Adipocyte (in vitro differentiated cells): ENCODE data around the gene RPS24.

Experiments
- DNase-seq: peaks from one replicate; pipeline ENCODE4 v3.0.0-alpha.2; 2015; ENCODE audit warnings: low read depth
- H3K27me3 ChIP-seq: replicated peaks from 2 replicates; pipeline ENCODE4 v1.7.0; 2013; ENCODE audit warnings: mild to moderate bottlenecking, low read length, moderate library complexity; ENCODE audit not compliant: control insufficient read depth, insufficient read depth
- H3K36me3 ChIP-seq: 2 replicates; pipeline ENCODE4 v1.7.0; 2013; ENCODE audit warnings: low read length, mild to moderate bottlenecking, moderate library complexity; ENCODE audit not compliant: control insufficient read depth, insufficient read depth, severe bottlenecking
- H3K4me1 ChIP-seq: 2 replicates; pipeline ENCODE4 v1.7.0; 2013; ENCODE audit warnings: mild to moderate bottlenecking, low read length, moderate library complexity; ENCODE audit not compliant: control insufficient read depth, insufficient read depth
- H3K4me3 ChIP-seq: 2 replicates; pipeline ENCODE4 v1.7.0; 2013; ENCODE audit warnings: mild to moderate bottlenecking, low read length, moderate library complexity
- H3K9ac ChIP-seq: 2 replicates; pipeline ENCODE4 v1.7.0; 2013; ENCODE audit warnings: mild to moderate bottlenecking, low read length, moderate library complexity
- H3K9me3 ChIP-seq: 2 replicates; pipeline ENCODE4 v1.7.0; 2013; ENCODE audit warnings: mild to moderate bottlenecking, low read length, moderate library complexity; ENCODE audit not compliant: control insufficient read depth

Gene RPS24

DNA sequence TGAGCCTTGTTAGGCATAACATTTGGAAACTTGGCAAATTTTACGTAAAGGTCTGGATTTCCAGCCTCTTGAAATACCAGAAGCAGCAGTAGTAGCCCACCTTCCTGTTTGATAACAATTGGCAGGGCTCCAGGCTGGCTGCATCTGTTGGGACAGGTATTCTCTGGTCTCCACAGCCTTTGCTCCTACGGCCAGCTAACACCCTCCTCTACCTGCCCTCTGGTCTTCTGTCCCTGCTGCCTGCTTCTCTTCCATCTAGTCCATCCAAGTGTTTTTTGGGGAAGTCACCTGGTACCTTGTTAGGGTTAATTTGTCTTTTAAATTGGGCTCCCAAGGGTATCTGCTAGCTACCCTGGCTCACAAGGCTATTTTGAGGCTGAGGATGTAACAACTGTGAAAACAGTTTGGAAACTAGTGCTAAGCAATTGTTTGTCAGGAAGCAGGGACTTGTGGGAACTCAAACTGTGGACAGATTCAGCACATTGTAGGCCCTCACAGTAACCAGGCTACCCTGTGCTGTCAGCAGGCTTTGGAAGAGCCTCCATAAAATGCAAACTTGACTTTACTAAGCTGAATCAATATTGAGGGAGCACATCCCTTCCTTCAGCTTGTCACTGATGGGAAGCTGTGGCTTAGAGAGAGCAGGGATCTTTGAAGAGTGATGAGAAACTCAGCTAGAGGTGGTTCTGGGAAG lies 8.5 kb downstream of the RPS24 start:
- no peak for DNase-seq
- Histone ChIP-seq H3K9me3 (no peaks in the 10 kb centered on the region), H3K27me3 (no peaks in the 10 kb centered on the region), H3K4me3 (no peak overlapping the region), H3K9ac (no peak overlapping the region), H3K4me1 (peaks cover 32% of the 10 kb centered on the region), H3K36me3 (peaks cover 57% of the 10 kb centered on the region)

GRCh38 chr10:78042752-78043104 lies 9.1 kb downstream of the RPS24 start:
- peaks cover 52% of the 10 kb centered on the region for H3K36me3 ChIP-seq
- peaks cover 31% of the 10 kb centered on the region for H3K4me1 ChIP-seq
- H3K27me3 ChIP-seq = no peaks in the 10 kb centered on the region
- H3K4me3 ChIP-seq = no peak overlapping the region
- no peaks in the 10 kb centered on the region for H3K9me3 ChIP-seq
- H3K9ac ChIP-seq = no peak overlapping the region
- no peak for DNase-seq

GRCh38 chr10:78044179-78044578 lies 10.5 kb downstream of the RPS24 start:
- no peak overlapping the region for H3K9ac ChIP-seq
- peaks cover 26% of the 10 kb centered on the region for H3K4me1 ChIP-seq
- no peaks in the 10 kb centered on the region for H3K27me3 ChIP-seq
- H3K4me3 ChIP-seq = no peak overlapping the region
- DNase-seq = no peak
- peaks cover 37% of the 10 kb centered on the region for H3K36me3 ChIP-seq
- H3K9me3 ChIP-seq = no peaks in the 10 kb centered on the region

GRCh38 chr10:78044699-78045098 lies 11.0 kb downstream of the RPS24 start:
- H3K4me1 ChIP-seq = peaks cover 24% of the 10 kb centered on the region
- H3K27me3 ChIP-seq = no peaks in the 10 kb centered on the region
- DNase-seq = peak; percentile 52
- H3K9ac ChIP-seq = no peak overlapping the region
- peaks cover 32% of the 10 kb centered on the region for H3K36me3 ChIP-seq
- no peaks in the 10 kb centered on the region for H3K9me3 ChIP-seq
- H3K4me3 ChIP-seq = no peak overlapping the region

DNA sequence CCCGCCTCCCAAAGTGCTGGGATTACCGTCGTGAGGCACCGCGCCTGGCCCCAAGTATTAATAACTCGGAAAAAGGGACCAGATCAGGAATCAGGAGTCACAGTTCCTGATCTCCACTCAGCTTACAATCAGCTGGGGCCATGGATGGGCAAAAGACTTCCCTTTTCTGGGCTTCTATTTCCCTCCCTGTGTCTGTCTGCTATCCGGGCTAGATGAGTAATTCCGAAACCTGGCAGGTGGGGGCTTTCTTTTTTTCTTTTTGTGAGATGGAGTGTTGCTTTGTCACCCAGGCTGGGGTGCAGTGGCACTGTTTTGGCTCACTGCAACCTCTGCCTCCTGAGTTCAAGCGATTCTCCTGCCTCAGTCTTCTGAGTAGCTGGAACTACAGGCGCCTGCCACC lies 11.6 kb downstream of the RPS24 start:
- H3K4me3 ChIP-seq = no peak overlapping the region
- no peaks in the 10 kb centered on the region for H3K9me3 ChIP-seq
- peaks cover 20% of the 10 kb centered on the region for H3K4me1 ChIP-seq
- DNase-seq = no peak
- H3K27me3 ChIP-seq = no peaks in the 10 kb centered on the region
- H3K9ac ChIP-seq = no peak overlapping the region
- peaks cover 27% of the 10 kb centered on the region for H3K36me3 ChIP-seq

DNA sequence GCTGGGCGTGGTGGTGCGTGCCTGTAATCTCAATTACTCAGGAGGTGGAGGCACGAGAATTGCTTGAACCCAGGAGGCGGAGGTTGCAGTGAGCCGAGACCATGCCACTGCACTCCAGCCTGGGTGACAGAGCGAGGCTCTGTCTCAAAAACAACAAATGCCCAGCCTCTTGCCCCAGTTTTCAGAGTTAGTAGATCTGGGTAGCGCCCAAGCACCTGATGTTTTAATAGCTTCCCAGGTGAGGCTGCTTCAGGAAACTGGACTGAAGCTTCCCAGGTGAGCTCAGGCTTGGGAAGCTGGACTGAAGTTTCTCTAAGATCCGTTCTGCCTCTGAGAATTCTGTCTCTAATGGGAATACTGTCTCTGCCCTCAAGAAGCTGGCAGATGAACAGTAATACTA lies 12.2 kb downstream of the RPS24 start:
- H3K4me1 ChIP-seq = peaks cover 20% of the 10 kb centered on the region
- H3K36me3 ChIP-seq = peaks cover 20% of the 10 kb centered on the region
- H3K9ac ChIP-seq = no peak overlapping the region
- H3K27me3 ChIP-seq = no peaks in the 10 kb centered on the region
- no peaks in the 10 kb centered on the region for H3K9me3 ChIP-seq
- no peak overlapping the region for H3K4me3 ChIP-seq
- DNase-seq = no peak

GRCh38 chr10:78046711-78047269 lies 13.1 kb downstream of the RPS24 start:
- Histone ChIP-seq H3K4me3 (no peak overlapping the region), H3K9me3 (no peaks in the 10 kb centered on the region), H3K36me3 (peaks cover 11% of the 10 kb centered on the region), H3K9ac (no peak overlapping the region), H3K4me1 (peaks cover 20% of the 10 kb centered on the region), H3K27me3 (no peaks in the 10 kb centered on the region)
- no peak for DNase-seq

DNA sequence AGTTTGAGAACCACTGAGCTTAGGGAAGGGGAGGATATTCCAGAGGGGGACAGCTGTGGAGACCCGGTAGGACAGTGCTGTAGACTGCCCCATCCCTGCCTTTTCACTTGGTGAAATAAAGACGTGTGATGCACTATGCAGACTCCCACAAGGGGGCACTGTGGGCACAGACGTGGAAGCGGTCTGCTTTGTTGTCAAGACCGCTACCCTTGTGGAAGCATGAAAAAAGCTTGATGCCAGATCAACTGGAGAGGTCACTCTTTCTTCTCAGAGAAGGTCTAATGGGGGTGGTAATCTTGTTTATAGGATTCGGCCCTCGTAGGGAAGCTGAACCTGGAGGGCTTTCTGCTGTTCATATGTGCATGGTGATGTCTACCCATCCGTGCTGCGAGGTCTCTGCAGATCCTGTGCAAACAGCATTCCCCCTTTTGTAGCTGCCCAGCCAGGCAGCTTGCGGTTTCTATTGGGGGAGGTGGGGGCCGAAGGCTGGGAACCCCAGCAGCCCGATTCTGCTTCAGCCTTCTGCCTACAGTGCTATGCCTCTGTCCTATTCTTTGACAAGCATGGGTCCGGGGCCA lies 13.7 kb downstream of the RPS24 start:
- Histone ChIP-seq H3K4me1 (peaks cover 20% of the 10 kb centered on the region), H3K36me3 (peaks cover 5% of the 10 kb centered on the region), H3K4me3 (no peak overlapping the region), H3K9ac (peak overlapping the region; percentile 42), H3K27me3 (no peaks in the 10 kb centered on the region), H3K9me3 (no peaks in the 10 kb centered on the region)
- peak; percentile 93 for DNase-seq

- H3K4me1 ChIP-seq = peaks cover 10% of the 10 kb centered on the region
- H3K27me3 ChIP-seq = no peaks in the 10 kb centered on the region
- no peak overlapping the region for H3K9ac ChIP-seq
- H3K4me3 ChIP-seq = no peak overlapping the region
- no peaks in the 10 kb centered on the region for H3K36me3 ChIP-seq
- H3K9me3 ChIP-seq = no peaks in the 10 kb centered on the region
- DNase-seq = no peak
These were observed 16.2 kb downstream of the RPS24 start for GRCh38 chr10:78049851-78050250.

GRCh38 chr10:78053211-78053868 lies 19.7 kb downstream of the RPS24 start:
- Histone ChIP-seq H3K4me3 (no peak overlapping the region), H3K4me1 (peaks cover 6% of the 10 kb centered on the region), H3K36me3 (no peaks in the 10 kb centered on the region), H3K9me3 (no peaks in the 10 kb centered on the region), H3K9ac (no peak overlapping the region), H3K27me3 (no peaks in the 10 kb centered on the region)
- peak; percentile 41 for DNase-seq

- Histone ChIP-seq H3K36me3 (no peaks in the 10 kb centered on the region), H3K4me1 (no peaks in the 10 kb centered on the region), H3K9ac (no peak overlapping the region), H3K27me3 (no peaks in the 10 kb centered on the region), H3K9me3 (no peaks in the 10 kb centered on the region), H3K4me3 (no peak overlapping the region)
- no peak for DNase-seq
These were observed 24.9 kb downstream of the RPS24 start for GRCh38 chr10:78058562-78058961.
